A549 (cell line): ENCODE measurements around the gene CLSTN2. TPM values are rescaled to one million over a fixed set of nuclear protein-coding genes. Genes with fewer than 3 reads are reported as not detected.
A peak's percentile ranks its signal among the peaks of the same experiment; 100 is the strongest.

ENCODE experiments used
- ATAC-seq, 2 experiments: fragments of 200-7000 bp in 1 of 2; fragments of >200 bp in 1 of 2; cut with Nextera tagmentation in 1 of 2; cut with Tn5 transposase in 1 of 2; 3 replicates each; pipeline versions ENCODE4 v1.8.0 to v1.9.1; 2018 to 2020; ENCODE audit warnings: mild to moderate bottlenecking in 1 of 2, moderate library complexity in 1 of 2
- CTCF ChIA-PET: fragments of 300-600 bp; sonication (Branson Sonifier 250); formaldehyde crosslinking; extraction: SDS; loops from one replicate; lab custom pipeline; 2021; ENCODE audit warnings: antibody characterized with exemption, inconsistent platforms; lab: Yijun Ruan, JAX
- POLR2A ChIA-PET: fragments of 350-600 bp; formaldehyde crosslinking; extraction: SDS; loops from one replicate; lab custom pipeline; 2021; ENCODE audit warnings: antibody characterized with exemption, inconsistent platforms; lab: Yijun Ruan, JAX
- DNase-seq, 2 experiments: peaks; one replicate each; pipeline versions ENCODE4 v3.0.0 to v3.0.0-alpha.2; 2011 to 2016; ENCODE audit warnings: low read depth in 1 of 2, low spot score in 1 of 2
- FAIRE-seq: peaks from 2 replicates; lab custom pipeline; 2011; peaks lifted over from hg19 to GRCh38; lab: Jason Lieb, UNC
- H3K27ac ChIP-seq, 2 experiments: fragments of >200 bp; sonication (Bioruptor Twin); formaldehyde crosslinking; 3 replicates each; pipeline ENCODE4 v1.5.1; 2016 to 2017
- H3K4me1 ChIP-seq: fragments of >200 bp; sonication (Bioruptor Twin); formaldehyde crosslinking; 3 replicates; pipeline ENCODE4 v1.6.1; 2016
- H3K4me2 ChIP-seq: fragments of >200 bp; sonication (Bioruptor Twin); formaldehyde crosslinking; 3 replicates; pipeline ENCODE4 v1.6.1; 2016
- H3K4me3 ChIP-seq: fragments of >200 bp; sonication (Bioruptor Twin); formaldehyde crosslinking; 3 replicates; pipeline ENCODE4 v1.5.1; 2016
- H3K9me3 ChIP-seq: fragments of >200 bp; sonication (Bioruptor Twin); formaldehyde crosslinking; 3 replicates; pipeline ENCODE4 v1.6.1; 2016
- CBX8 ChIP-seq: fragments of 200-600 bp; sonication (generic); IDR thresholded peaks from 2 replicates; pipeline ENCODE4 v1.6.1; 2016
- CHD4 ChIP-seq: fragments of 200-600 bp; sonication (generic); IDR thresholded peaks from 2 replicates; pipeline ENCODE4 v1.6.1; 2016; ENCODE audit warnings: antibody characterized with exemption, mild to moderate bottlenecking, borderline replicate concordance
- EHMT2 ChIP-seq: fragments of 200-600 bp; sonication (generic); IDR thresholded peaks from 2 replicates; pipeline ENCODE4 v1.6.1; 2016; ENCODE audit warnings: antibody characterized with exemption, low read depth, mild to moderate bottlenecking, moderate library complexity
- EP300 ChIP-seq, 2 experiments: fragments of >200 bp; sonication (Bioruptor Twin); formaldehyde crosslinking; IDR thresholded peaks; 2 replicates in 1 of 2; 3 replicates in 1 of 2; pipeline ENCODE4 v1.6.1; 2016 to 2017
- FOSB ChIP-seq: fragments of 250-450 bp; sonication (Bioruptor Pico); IDR thresholded peaks from 2 replicates; pipeline ENCODE4 v1.5.0; 2020; ENCODE audit warnings: mild to moderate bottlenecking, moderate library complexity
- FOXS1 ChIP-seq: fragments of 250-450 bp; sonication (Bioruptor Pico); IDR thresholded peaks from 2 replicates; pipeline ENCODE4 v1.5.0; 2020; ENCODE audit warnings: mild to moderate bottlenecking, moderate library complexity
- HOXA7 ChIP-seq: fragments of 250-450 bp; sonication (Bioruptor Pico); IDR thresholded peaks from 2 replicates; pipeline ENCODE4 v1.5.0; 2020; ENCODE audit warnings: mild to moderate bottlenecking, moderate library complexity
- JUN ChIP-seq, 2 experiments: fragments of >200 bp; sonication (Bioruptor Twin); formaldehyde crosslinking; IDR thresholded peaks; 2 replicates in 1 of 2; 3 replicates in 1 of 2; pipeline ENCODE4 v1.6.1; 2016 to 2017
- JUNB ChIP-seq: fragments of >200 bp; sonication (Bioruptor Twin); formaldehyde crosslinking; IDR thresholded peaks from 2 replicates; pipeline ENCODE4 v1.6.1; 2016
- KDM1A ChIP-seq: fragments of 200-600 bp; sonication (generic); IDR thresholded peaks from 2 replicates; pipeline ENCODE4 v1.6.1; 2016; ENCODE audit warnings: low read depth, mild to moderate bottlenecking
- KDM5A ChIP-seq: fragments of 200-600 bp; sonication (generic); IDR thresholded peaks from 2 replicates; pipeline ENCODE4 v1.6.1; 2016; ENCODE audit warnings: antibody characterized with exemption, mild to moderate bottlenecking
- MAFK ChIP-seq: fragments of 450-650 bp; IDR thresholded peaks from 2 replicates; pipeline ENCODE4 v1.6.1; 2014; ENCODE audit not compliant: partially characterized antibody
- MAZ ChIP-seq: fragments of 150-350 bp; IDR thresholded peaks from 2 replicates; pipeline ENCODE4 v1.6.1; 2014; ENCODE audit warnings: antibody characterized with exemption, low read depth, low read length, borderline replicate concordance
- NFE2L2 ChIP-seq: fragments of 150-350 bp; conservative IDR thresholded peaks from 2 replicates; pipeline ENCODE4 v1.6.1; 2014; ENCODE audit warnings: low read length
- NPAS2 ChIP-seq: fragments of 250-450 bp; sonication (Bioruptor Pico); IDR thresholded peaks from 2 replicates; pipeline ENCODE4 v1.8.0; 2022; ENCODE audit warnings: mild to moderate bottlenecking, moderate library complexity, borderline replicate concordance
- NR3C1 ChIP-seq: fragments of >200 bp; sonication (Bioruptor Twin); formaldehyde crosslinking; IDR thresholded peaks from 3 replicates; pipeline ENCODE4 v1.6.1; 2017
- PHF8 ChIP-seq: fragments of 200-600 bp; sonication (generic); IDR thresholded peaks from 2 replicates; pipeline ENCODE4 v1.6.1; 2016; ENCODE audit warnings: low read depth, mild to moderate bottlenecking, antibody characterized with exemption, moderate library complexity, borderline replicate concordance
- RAD21 ChIP-seq, 2 experiments: fragments of >200 bp in 1 of 2; sonication (Bioruptor Twin) in 1 of 2; formaldehyde crosslinking in 1 of 2; IDR thresholded peaks in 1 of 2; conservative IDR thresholded peaks in 1 of 2; 2 replicates in 1 of 2; 3 replicates in 1 of 2; pipeline ENCODE4 v1.6.1; 2012 to 2018; ENCODE audit warnings: inconsistent platforms in 1 of 2
- RCOR1 ChIP-seq: fragments of 150-350 bp; IDR thresholded peaks from 2 replicates; pipeline ENCODE4 v1.6.1; 2014; ENCODE audit warnings: antibody characterized with exemption, low read length, low read depth
- ZC3H11A ChIP-seq: fragments of 450-650 bp; IDR thresholded peaks from 2 replicates; pipeline ENCODE4 v1.6.1; 2014; ENCODE audit warnings: antibody characterized with exemption, mild to moderate bottlenecking
- ZFP36 ChIP-seq: fragments of 450-650 bp; IDR thresholded peaks from 2 replicates; pipeline ENCODE4 v1.6.1; 2014; ENCODE audit warnings: borderline replicate concordance; ENCODE audit not compliant: partially characterized antibody
- ZSCAN20 ChIP-seq: fragments of 250-450 bp; sonication (Bioruptor Pico); IDR thresholded peaks from 2 replicates; pipeline ENCODE4 v1.8.0; 2022; ENCODE audit warnings: mild to moderate bottlenecking, moderate library complexity
- WGBS: methylation state at CpG from one replicate; pipeline ENCODE4 v1.1.6; 2017; ENCODE audit errors: missing lambda C conversion rate; 5-methylcytosine and 5-hydroxymethylcytosine counted together
- polyA plus RNA-seq, 4 experiments: library from polyadenylated mRNA; depleted of rRNA in 3 of 4; stranded (reverse); fragments of >200 nt; fragmentation: RNase III in 1 of 4; extraction: RNeasy Plus Mini Kit Qiagen cat#74134 plus additional on column Dnase treatment in 1 of 4; gene quantifications; 2 replicates in 3 of 4; 3 replicates in 1 of 4; pipeline ENCODE4 v1.2.3, GENCODE V29; 2011 to 2017
- TF ChIP-seq, protein P1 (sequence below): fragments of 450-650 bp; IDR thresholded peaks from 2 replicates; pipeline ENCODE4 v1.6.1; 2014; ENCODE audit warnings: antibody characterized with exemption
- TF ChIP-seq, protein P2 (sequence below): fragments of >200 bp; sonication (Bioruptor Twin); formaldehyde crosslinking; IDR thresholded peaks from 3 replicates; pipeline ENCODE4 v1.6.1; 2016
- TF ChIP-seq, protein P3 (sequence below): fragments of 150-350 bp; IDR thresholded peaks from 2 replicates; pipeline ENCODE4 v1.6.1; 2014; ENCODE audit warnings: low read depth, mild to moderate bottlenecking, low read length

Gene CLSTN2
- polyA plus RNA-seq, 2 of the 4 experiments (the other 2 are of a cell fraction) = 0.03 to 0.04 TPM

DNA sequence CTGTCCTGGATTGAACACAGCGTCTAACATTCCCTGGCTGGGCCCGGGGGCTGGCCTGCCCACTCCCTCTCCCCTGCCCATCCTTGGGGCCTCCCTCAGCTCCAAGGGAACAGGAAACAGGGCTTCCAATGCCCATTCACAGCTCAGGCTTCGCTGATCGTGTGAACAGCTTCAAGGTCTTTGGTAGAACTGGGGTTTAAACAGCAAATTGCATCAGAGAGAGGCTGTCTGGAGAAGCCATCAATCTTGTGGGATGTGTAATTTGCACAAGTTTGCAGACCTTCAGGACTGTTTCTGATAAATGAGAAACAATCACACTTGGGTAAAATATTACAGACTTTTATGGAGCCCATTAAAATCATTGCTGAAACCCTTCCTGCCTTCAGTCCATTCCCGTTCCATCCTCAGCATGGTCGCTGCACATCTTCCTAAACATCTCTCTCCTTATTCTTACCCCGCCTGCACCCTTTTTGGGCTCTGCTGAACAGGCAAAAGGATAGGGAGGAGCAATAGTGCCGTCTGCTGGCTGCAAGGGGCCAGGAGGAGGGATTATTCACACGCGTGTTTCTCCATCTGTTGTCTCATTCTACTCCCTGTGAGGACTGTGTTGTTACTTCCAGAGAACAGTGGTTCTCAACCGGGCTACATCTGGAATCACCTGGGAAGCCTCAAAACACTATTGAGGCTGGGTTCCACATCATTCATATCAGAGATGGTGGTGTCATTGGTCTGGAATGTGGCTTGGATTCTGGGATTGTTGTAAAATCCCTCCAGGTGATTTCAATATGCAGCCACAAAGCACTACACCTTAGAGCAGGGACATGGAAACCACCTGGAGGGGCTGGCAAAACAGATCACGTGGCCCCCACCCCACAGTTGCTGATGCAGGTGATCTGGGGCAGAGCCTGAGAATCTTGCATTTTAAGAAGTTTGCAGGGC is 116.3 kb downstream of the CLSTN2 start:
- DNase-seq (no peak), FAIRE-seq (no peak), ATAC-seq (peak in 1 of 2 experiments; percentile 54; a peak in 2 of 6 replicates)
- Histone ChIP-seq H3K27ac (no peak overlapping the region), H3K4me1 (no peaks in the 10 kb centered on the region), H3K4me3 (no peak overlapping the region), H3K9me3 (no peaks in the 10 kb centered on the region), H3K4me2 (no peak overlapping the region)
- CTCF ChIA-PET = no interaction called here
- WGBS = 12% methylated on average over 10 of the region's 12 CpGs
- TF ChIP-seq ZC3H11A = no peak
- 0 out of 5 replicates have a peak, but pooled peaks of 1 of the 2 experiments have one; percentile 35 for TF ChIP-seq RAD21 (conservative IDR thresholded peaks at IDR 0.05 in 1 of 2, IDR thresholded peaks at IDR 0.05 in 1 of 2)
- POLR2A ChIA-PET = no interaction called here

DNA sequence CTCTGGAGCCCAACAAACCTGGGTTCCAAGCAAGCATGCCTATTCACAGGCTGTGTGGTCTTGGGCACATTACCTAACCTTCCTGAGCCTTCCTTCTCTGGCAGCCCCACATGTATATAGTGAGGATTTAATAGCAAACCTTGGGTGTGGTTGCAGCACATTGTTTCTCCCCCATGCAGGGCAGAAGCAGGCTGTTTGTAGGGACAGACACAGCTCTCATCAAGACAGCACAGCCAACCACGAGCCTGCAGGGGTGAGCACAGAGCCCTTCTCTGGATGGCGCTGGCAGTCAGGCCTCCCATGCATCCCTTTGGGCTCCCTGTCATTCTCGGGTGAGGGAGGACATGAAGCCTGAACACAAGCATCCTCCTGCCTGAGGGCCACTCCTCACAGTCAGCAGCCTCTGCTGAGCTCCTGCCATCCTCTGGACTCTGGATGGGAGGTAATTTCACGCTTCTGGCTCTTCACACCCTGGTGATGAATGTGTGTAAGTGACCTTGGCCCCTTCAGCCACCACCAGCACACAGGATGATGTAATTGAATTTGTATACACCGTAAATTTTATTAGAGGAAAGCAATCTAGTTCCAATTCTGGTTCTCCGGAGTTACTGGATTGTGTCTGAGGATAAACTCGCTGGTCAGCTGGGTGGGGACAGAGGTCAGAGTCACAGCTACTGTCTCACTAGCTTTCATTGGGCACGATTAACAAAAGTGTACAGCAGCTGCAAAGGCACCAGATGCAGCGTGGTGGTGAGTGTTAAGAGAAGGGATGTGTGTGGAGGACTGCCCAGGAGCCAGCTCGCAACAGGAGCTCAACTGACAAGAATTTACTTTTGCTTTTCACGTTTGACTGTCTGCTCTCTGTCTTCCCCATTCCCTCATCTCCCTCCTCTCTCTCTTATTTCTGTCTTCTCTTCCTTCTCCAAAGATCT is 118.1 kb downstream of the CLSTN2 start:
- H3K4me2 ChIP-seq = no peak overlapping the region
- POLR2A ChIA-PET = no interaction called here
- no peak for ATAC-seq
- DNase-seq = no peak
- H3K27ac ChIP-seq = no peak overlapping the region
- no peak for TF ChIP-seq KDM1A
- TF ChIP-seq ZSCAN20 (CRISPR knock-in tag) = no peak
- TF ChIP-seq CHD4 = no peak
- TF ChIP-seq, protein P1, sequence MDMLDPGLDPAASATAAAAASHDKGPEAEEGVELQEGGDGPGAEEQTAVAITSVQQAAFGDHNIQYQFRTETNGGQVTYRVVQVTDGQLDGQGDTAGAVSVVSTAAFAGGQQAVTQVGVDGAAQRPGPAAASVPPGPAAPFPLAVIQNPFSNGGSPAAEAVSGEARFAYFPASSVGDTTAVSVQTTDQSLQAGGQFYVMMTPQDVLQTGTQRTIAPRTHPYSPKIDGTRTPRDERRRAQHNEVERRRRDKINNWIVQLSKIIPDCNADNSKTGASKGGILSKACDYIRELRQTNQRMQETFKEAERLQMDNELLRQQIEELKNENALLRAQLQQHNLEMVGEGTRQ = no peak
- WGBS = 12% methylated on average over 8 of the region's 11 CpGs
- FAIRE-seq = no peak
- CTCF ChIA-PET = interaction anchor here (0.6 to 0.9 kb wide), 2 partner anchors 30 to 75 kb away, joined by 3 read pairs; no protein-coding TSS in a partner anchor
- H3K4me1 ChIP-seq = no peaks in the 10 kb centered on the region
- H3K4me3 ChIP-seq = no peak overlapping the region
- no peaks in the 10 kb centered on the region for H3K9me3 ChIP-seq

DNA sequence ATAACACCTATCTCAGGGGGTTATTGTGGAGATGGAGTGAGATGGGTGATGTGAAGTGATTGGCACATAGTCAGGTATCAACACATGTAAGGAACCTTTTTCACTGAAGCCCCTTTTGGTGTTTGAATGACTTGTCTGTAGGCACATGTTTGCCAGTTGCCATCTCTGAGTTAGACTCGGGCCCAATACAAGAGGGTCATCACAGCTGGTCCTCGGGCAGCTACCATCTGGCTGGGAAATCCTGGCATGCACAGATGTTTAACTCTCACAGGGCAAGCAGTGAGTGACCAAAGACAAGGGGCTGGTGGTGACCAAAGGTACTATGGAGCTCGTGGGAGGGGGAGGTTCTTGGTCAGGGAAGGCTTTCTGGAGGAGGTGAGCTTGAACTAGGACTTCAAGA is 118.8 kb downstream of the CLSTN2 start:
- FAIRE-seq (no peak), ATAC-seq (no peak), DNase-seq (no peak)
- H3K4me1 ChIP-seq = no peaks in the 10 kb centered on the region
- H3K4me2 ChIP-seq = no peak overlapping the region
- H3K27ac ChIP-seq = no peak overlapping the region
- 0% methylated on average over 1 of the region's 3 CpGs for WGBS
- H3K4me3 ChIP-seq = no peak overlapping the region
- ChIA-PET CTCF (interaction anchor here (0.6 to 0.9 kb wide), 2 partner anchors 31 to 75 kb away, joined by 3 read pairs; no protein-coding TSS in a partner anchor), POLR2A (no interaction called here)
- TF ChIP-seq CBX8 (no peak), RCOR1 (no peak), NFE2L2 (no peak), NR3C1 (no peak), FOXS1 (CRISPR knock-in tag) (no peak), HOXA7 (CRISPR knock-in tag) (no peak), NPAS2 (CRISPR knock-in tag) (no peak), ZFP36 (no peak), JUNB (no peak), MAZ (no peak), PHF8 (no peak), EHMT2 (no peak), EP300 (IDR thresholded peaks at IDR 0.05) (no peak), KDM5A (no peak), JUN (IDR thresholded peaks at IDR 0.05) (no peak), FOSB (CRISPR knock-in tag) (no peak), MAFK (no peak)
- TF ChIP-seq, protein P2, sequence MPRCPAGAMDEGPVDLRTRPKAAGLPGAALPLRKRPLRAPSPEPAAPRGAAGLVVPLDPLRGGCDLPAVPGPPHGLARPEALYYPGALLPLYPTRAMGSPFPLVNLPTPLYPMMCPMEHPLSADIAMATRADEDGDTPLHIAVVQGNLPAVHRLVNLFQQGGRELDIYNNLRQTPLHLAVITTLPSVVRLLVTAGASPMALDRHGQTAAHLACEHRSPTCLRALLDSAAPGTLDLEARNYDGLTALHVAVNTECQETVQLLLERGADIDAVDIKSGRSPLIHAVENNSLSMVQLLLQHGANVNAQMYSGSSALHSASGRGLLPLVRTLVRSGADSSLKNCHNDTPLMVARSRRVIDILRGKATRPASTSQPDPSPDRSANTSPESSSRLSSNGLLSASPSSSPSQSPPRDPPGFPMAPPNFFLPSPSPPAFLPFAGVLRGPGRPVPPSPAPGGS = no peak
- TF ChIP-seq, protein P3, sequence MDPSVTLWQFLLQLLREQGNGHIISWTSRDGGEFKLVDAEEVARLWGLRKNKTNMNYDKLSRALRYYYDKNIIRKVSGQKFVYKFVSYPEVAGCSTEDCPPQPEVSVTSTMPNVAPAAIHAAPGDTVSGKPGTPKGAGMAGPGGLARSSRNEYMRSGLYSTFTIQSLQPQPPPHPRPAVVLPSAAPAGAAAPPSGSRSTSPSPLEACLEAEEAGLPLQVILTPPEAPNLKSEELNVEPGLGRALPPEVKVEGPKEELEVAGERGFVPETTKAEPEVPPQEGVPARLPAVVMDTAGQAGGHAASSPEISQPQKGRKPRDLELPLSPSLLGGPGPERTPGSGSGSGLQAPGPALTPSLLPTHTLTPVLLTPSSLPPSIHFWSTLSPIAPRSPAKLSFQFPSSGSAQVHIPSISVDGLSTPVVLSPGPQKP = no peak
- no peaks in the 10 kb centered on the region for H3K9me3 ChIP-seq
